ENCODE results near the gene AQP11.
A peak's percentile ranks its signal among the peaks of the same experiment; 100 is the strongest.

Gene AQP11

DNA sequence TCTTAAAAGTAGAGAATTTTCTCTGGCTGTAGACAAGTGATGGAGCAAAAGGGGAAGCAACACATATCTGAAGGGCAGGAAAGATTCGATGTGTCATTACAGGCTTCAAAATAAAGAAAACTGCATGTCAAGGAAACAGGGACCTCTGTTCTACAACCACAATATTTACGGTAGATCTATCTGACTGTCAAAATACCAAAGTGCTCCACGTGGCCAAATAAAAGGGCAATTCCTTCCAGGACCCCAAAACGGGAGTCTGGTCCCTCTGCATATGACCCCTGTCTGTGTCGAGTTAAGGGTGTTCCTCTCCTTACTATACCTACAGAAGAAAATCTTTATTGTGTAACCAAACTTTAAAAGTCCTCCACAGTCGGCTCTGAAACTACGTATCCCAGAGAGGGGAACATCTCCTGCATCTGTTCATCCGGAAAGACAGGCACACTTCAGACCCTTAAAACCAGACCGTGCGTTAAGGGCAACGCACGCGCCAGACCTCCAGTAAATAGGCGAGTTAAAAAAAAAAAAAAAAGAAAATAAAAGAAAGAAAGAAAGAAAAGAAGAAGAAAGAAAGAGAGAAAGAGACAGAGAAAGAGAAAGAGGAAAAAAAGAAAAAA lies 47.1 kb downstream of the AQP11 start:
- no peak for DNase-seq (ENCODE audit: extremely low read depth, low read depth)
- TF ChIP-seq CTCF (IDR thresholded peaks at IDR 0.05; ENCODE audit: low read depth, low read length) = no peak

DNA sequence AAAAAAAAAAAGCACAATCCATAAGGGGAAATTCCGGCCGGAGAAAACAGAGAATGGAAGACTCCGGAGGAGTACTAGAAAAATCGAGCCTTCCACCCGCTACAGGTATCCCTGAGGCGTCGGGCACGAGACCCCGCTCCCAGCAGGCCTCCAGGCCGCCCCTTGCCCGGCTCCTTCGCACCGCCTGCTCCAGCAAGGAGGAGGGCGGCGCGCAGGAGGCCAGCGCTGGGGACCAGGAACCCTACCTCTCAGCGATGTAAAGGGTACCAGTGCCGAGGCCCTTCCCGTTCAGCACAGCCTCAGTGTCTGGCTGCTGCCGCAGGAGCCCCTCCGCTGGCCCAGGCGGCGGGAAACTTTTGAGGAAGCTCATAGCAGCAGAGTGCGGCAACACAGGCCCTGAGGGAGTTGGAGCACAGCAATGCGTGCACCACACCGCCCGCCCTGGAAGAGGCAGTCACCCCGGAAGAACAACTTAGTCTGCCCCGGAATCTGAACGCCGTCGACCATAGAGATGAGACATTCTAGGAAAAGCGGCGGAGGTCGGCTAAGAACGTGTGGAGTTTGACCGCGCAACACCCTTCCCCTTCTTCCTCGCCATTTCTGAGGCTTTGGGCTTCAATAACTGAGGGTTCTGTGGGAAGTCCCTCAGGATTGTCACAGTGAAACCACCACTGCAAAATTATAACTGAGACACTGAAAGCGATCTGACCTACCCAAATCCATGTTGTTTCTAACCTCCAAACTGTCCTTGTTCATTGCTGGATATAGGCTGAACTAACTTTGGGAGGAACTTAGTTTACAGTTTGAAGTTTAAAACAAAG lies 47.8 kb downstream of the AQP11 start, which contains the start of gene CLNS1A:
TSS of gene CLNS1A (minus strand) at position 450 of the 821 bp plus-strand sequence. CDS start at position 370, 80 bp downstream.
- no peak for TF ChIP-seq CTCF (IDR thresholded peaks at IDR 0.05; ENCODE audit: low read depth, low read length)

GRCh38 chr11:77642228-77642627 lies 52.5 kb downstream of the AQP11 start:
- DNase-seq (ENCODE audit: extremely low read depth, low read depth) = no peak
- TF ChIP-seq CTCF (IDR thresholded peaks at IDR 0.05; ENCODE audit: low read depth, low read length) = no peak

More for the DNA sequence above, 47.8 kb downstream of the AQP11 start, which contains the start of gene CLNS1A:
- peak; percentile 59 for DNase-seq (ENCODE audit: extremely low read depth, low read depth)

GRCh38 chr11:77644887-77645286 lies 55.1 kb downstream of the AQP11 start:
- TF ChIP-seq CTCF (IDR thresholded peaks at IDR 0.05; ENCODE audit: low read depth, low read length) = no peak
- no peak for DNase-seq (ENCODE audit: extremely low read depth, low read depth)

DNA sequence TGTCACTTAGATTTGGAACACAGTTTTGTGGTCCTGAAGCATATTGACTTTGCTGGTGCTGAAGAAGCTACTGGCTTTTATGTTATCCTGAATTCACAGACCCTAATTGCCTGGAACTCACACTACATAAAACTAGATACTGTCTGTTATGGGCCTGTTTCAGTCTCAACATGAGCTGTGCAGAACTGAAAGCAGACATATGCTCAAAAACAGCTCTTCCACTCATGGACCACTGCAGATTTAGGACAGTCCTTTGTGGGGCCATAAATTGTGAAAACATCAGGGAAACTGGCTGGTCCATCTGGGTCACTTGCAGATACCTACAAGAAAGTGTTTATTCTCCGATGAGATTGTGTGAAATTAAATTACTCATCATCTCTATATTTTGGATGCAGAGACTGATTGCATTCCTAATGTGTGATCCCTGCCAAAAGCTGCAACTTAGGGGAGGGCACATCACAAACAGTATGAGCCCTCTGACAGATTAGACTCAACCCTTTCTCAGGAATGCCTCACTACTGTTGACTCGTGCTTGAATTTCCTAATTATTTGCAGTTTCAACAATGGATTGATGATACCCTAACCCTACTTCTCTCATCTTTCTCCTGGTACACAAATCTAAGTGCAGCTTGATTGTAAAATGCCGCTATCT lies 58.0 kb downstream of the AQP11 start:
- TF ChIP-seq CTCF (IDR thresholded peaks at IDR 0.05; ENCODE audit: low read depth, low read length) = no peak
- no peak for DNase-seq (ENCODE audit: extremely low read depth, low read depth)

DNA sequence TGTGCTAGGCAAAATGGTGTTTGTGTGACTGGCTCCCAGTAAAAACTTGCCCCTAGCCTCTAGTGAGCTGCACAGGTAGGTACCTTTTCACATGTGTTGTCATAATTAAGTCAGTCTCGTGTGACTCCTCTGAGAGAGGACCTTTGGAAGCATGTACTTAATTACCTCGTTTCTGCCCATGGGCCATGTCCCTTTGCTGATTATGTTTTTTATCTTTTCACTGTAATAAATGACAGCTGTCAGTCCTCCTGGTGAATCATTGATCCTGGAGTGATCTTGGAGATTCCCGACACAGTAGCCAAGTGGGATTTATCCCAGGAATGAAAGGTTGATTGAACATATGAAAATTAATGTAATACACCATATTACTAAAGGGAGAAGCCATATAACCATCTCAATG lies 60.4 kb downstream of the AQP11 start:
- TF ChIP-seq CTCF (IDR thresholded peaks at IDR 0.05; ENCODE audit: low read depth, low read length) = no peak

More for the DNA sequence above, 60.4 kb downstream of the AQP11 start:
- no peak for DNase-seq (ENCODE audit: extremely low read depth, low read depth)

All from AG09319 (cell line).